HTR-8/SVneo (cell line): ENCODE results near the gene TXNDC11.

Experiments
- DNase-seq: peaks from one replicate; pipeline ENCODE4 v3.0.0; 2011; ENCODE audit warnings: low spot score, mixed read lengths; ENCODE audit not compliant: insufficient read length
- FAIRE-seq: peaks from 2 replicates; lab custom pipeline; 2011; peaks lifted over from hg19 to GRCh38; lab: Jason Lieb, UNC

Gene TXNDC11

DNA sequence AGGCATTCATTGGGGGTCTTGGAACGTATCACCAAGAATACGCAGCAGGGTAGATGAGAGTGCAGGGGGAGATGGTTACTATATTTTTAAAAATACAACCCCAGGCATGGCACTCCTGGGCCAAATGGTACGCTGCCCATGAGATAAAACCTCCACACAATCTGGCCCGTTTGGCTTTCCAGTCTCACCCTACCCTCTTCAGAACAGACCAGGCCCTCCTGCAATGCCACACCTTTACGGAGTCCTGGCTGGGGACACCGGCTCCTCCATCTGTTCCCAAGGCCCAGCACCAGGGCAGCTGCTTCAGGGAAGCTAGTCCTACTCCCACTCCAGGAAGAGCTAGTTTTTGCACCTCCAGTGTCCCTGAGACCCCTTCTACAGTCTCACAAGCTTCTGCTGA is 50.0 kb downstream of the TXNDC11 start:
- FAIRE-seq (no peak), DNase-seq (no peak)

GRCh38 chr16:11692171-11692570 is 50.5 kb downstream of the TXNDC11 start:
- DNase-seq (no peak), FAIRE-seq (no peak)

DNA sequence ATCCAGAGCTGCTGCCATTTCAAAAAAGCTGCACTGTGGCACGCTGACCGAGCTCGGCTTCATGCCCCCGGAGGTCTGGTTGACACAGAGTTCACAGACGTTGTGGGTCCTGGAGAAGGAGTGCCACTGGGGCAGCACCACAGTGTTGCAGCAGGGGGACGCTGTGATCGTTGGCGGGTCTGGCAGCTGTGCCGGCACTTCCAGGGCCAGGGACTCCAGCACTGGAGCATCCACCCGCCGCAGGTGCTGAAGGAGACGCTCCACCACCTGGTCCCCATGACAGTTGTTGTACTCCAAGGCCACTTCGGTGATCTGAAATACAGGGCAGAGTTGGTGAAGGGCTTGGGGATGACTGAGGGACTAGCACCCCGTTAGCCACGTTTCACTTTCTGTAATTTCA is 50.9 kb downstream of the TXNDC11 start:
- DNase-seq = no peak
- FAIRE-seq = no peak

DNA sequence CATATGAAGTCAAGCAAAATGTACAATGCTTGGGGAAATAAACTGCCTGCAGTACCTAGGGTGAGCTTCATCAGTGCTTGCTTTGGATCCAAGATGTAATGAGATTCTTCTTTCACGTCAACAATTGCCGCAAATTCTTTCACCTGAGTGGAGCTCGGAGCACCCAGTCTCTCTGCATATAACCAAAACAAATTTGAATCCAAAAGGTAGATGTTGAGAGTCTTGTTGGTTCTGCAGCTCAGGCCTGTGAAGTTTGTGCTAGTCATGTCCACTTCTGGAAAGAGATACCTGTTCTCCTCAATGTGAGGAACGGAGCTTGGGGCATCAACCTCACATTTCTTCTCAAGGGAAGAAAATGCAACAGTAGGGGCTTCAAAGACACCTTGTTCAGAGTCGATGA is 51.4 kb downstream of the TXNDC11 start:
- no peak for DNase-seq
- no peak for FAIRE-seq

- FAIRE-seq (no peak), DNase-seq (no peak)
Measured at GRCh38 chr16:11689031-11689840, 53.4 kb downstream of the TXNDC11 start.

DNA sequence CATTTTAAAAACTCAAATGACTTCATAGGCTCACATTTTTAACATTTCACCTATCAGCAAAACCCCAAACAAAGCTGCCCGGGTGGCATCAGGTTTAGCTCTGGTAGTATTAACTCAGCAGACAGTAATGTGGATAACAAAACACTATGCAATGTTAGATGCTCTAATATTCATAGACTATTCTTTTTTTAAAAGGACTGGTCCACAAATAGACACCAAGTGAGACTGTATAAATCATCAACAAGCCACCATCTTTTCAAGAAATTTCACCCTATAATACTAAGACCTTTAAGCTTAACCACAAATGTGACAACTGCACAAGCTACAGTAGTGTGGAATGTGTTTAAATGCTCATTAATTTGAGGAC is 54.2 kb downstream of the TXNDC11 start:
- no peak for FAIRE-seq
- DNase-seq = no peak

- FAIRE-seq (no peak), DNase-seq (no peak)
Measured at GRCh38 chr16:11687601-11688519, 54.8 kb downstream of the TXNDC11 start.

GRCh38 chr16:11686713-11687380 is 55.8 kb downstream of the TXNDC11 start:
- no peak for FAIRE-seq
- DNase-seq = no peak

DNA sequence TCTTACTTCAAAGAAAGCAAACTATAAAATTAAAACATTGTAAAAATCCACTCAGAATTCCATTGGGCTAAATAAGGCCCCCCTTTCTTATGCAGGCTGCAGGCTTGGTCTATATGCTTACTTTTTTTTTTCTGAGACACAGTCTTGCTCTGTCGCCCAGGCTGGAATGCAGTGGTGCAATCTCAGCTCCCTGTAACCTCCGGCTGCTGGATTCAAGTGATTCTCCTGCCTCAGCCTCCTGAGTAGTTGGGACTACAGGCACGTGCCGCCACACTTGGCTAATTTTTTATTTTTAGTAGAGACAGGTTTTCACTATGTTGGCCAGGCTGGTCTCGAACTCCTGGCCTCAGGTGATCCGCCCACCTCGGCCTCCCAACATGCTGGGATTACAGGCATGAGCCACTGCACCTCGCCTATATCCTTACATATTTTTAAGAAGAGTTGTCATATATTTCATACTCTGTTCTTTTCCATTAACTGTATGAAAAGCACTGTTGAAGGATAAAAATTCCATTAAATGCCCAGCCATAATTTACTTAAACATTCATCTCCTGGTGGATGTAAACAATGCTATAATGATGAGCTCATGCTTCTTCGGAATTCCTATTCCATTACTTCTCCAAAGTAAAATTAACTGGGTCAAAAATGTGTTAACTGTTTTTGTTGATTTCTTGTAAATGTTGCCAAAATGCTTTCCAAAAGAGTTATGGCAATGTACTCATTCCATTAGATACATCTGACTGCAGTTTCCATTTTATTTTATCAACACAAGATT is 56.6 kb downstream of the TXNDC11 start:
- DNase-seq (no peak), FAIRE-seq (no peak)

GRCh38 chr16:11684231-11685025 is 58.2 kb downstream of the TXNDC11 start:
- no peak for FAIRE-seq
- DNase-seq = no peak

DNA sequence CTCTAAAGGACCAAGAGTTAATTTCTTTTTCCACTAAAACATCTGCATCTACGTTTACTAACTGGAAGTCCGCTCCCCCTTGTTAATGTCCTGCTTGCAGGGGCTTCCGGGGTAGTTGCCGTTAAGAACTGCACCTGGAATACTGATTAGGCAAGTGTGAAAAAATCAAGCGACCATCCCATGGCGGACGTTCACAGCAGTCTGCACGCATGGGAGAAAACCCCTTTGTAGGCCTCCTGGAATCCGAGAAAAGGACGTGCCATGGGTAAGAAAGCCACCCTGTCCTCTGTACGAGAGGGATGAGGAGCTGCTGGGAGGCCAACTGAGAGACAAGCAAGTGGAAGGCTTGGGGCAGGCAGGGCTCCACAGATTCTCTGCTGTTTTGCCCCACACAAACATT is 59.5 kb downstream of the TXNDC11 start:
- DNase-seq = no peak
- FAIRE-seq = no peak

DNA sequence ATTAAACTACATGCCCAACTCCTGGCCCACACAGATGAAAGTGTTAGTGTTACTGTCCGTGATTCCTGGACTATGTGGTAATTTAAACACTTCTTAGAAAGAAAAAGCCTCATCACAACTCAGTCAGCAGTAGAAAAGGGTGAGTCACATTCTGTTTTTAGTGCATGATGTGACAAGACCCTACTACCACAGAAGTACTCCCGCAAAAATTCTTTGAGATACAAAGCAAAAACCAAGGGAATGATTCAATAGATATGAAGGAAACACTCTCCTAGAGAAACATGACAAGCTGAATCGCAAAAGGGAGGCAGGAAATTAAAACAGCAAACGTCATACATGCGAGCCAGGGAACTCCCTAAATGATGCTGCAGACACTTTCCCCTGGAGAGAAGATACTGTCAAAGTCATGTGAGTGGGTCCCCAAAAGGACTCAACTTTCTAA is 60.0 kb downstream of the TXNDC11 start:
- FAIRE-seq (no peak), DNase-seq (peak; percentile 36)

DNA sequence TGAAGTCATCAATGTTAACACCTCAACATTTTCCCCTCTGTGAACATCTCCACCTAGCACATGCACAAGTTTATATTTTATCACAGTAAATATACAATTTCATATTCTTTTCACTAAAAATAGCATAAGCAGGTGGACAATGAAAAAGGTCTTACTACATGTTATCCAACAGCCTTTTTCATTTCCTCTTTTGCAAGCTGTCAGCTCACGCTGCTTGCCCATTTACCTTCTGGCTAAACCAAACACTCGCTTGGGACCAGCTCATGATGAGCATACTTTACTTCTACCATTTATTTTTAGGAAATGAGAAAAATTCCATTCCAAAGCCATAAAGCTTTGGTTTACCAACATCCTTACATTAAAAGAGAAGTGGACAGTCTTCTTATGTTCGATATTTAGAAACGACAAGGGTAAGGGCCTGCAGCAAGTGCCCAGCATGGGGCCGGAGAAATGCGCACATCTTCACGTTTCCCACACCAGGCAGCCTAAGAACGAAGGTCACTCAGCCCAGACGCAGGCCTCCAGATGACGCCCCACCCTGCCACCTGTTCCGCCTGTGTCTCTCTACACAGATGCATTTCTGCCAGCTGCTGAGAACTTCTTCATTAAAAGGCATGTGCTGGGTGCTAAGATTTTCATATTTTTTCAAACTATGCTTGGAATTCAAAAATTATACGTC is 60.5 kb downstream of the TXNDC11 start:
- DNase-seq = no peak

DNA sequence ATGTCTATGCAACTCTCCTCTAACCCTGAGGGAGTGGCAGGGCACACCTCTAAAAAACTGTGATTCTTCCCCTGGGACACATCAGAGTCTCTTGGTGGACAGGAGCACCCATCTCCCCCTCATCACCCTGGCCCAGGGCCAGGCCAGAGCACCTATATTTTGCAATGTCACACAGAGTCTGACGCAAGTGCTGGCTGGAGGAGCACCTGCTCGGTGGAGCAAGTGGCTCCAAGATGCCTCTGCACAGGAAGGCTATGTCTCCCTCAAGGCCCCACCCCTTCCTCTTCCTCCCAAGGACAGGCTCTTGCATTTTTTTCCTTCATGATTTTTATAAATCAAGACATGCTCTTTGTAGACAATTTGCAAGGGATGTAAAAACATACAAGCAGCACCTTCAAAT is 61.1 kb downstream of the TXNDC11 start:
- DNase-seq = no peak

More for the DNA sequence above, 60.5 kb downstream of the TXNDC11 start:
- FAIRE-seq = no peak

GRCh38 chr16:11679941-11680911 is 62.4 kb downstream of the TXNDC11 start:
- no peak for FAIRE-seq
- no peak for DNase-seq

More for the DNA sequence above, 61.1 kb downstream of the TXNDC11 start:
- no peak for FAIRE-seq

DNA sequence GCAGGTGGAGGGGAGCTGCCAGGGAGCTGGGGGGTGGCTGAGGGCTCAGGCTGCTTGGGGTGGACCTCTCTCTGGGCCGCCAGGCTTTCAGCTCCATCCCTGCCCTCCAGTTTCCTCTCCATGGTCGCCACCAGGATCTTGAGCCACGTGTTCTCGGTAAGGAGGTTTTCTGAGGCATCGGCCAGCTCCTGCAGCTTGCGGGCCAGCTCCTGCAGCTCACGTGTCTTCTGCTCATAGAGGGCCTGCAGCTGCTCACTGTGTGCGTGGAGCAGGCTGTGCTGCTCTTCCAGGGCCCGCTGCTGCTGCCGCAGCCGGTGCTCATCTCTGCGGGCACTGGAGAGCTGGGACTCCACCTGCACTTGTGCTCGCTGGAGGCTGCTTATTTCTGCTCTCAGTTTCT is 63.4 kb downstream of the TXNDC11 start:
- FAIRE-seq (no peak), DNase-seq (no peak)
